Measurements from ENCODE around the gene FOXP1. TPM values are rescaled to one million over a fixed set of nuclear protein-coding genes. Genes with fewer than 3 reads are reported as not detected.

Gene FOXP1
- total and polyA plus RNA-seq, 4 donors = 4.9 to 35.4 (median 32.0) TPM

- no peaks in the 10 kb centered on the region for H3K4me1 ChIP-seq (ENCODE audit: control insufficient read depth in 4 of 4, insufficient read depth in 4 of 4, low read length in 3 of 4)
- 90% methylated on average over 2 of the region's 2 CpGs for WGBS
- no peak overlapping the region for H3K27ac ChIP-seq (ENCODE audit: low read depth in 1 of 2, low read length in 2 of 2)
- no peaks in the 10 kb centered on the region for H3K27me3 ChIP-seq (ENCODE audit: control insufficient read depth in 4 of 4, insufficient read depth in 4 of 4, low read length in 3 of 4)
- no peak overlapping the region for H3K9ac ChIP-seq (ENCODE audit: low read depth in 1 of 2, low read length in 2 of 2)
- no peaks in the 10 kb centered on the region for H3K9me3 ChIP-seq (ENCODE audit: control insufficient read depth in 4 of 4, low read length in 3 of 4)
- DNase-seq (ENCODE audit: low spot score) = no peak
- peaks cover 7 to 31% (median 21%) of the 10 kb centered on the region in 4 donors for H3K36me3 ChIP-seq (ENCODE audit: control insufficient read depth in 4 of 4, insufficient read depth in 3 of 4, low read depth in 1 of 4, low read length in 3 of 4)
- TF ChIP-seq NR2F2 (IDR thresholded peaks at IDR 0.05) (no peak), HNF4G (IDR thresholded peaks at IDR 0.05) (no peak), JUND (IDR thresholded peaks at IDR 0.05) (no peak), FOXA1 (IDR thresholded peaks at IDR 0.05) (no peak), TAF1 (conservative IDR thresholded peaks at IDR 0.05) (no peak), ATF3 (IDR thresholded peaks at IDR 0.05) (no peak)
- H3K4me3 ChIP-seq (ENCODE audit: low read depth in 1 of 3, low read length in 3 of 3) = no peak overlapping the region
Observed at GRCh38 chr3:70990185-70990584, 593.3 kb downstream of the FOXP1 start.

GRCh38 chr3:70989174-70989573, 594.4 kb downstream of the FOXP1 start:
- 73% methylated on average over 3 of the region's 3 CpGs for WGBS
- Histone ChIP-seq H3K4me1 (ENCODE audit: control insufficient read depth in 4 of 4, insufficient read depth in 4 of 4, low read length in 3 of 4) (no peaks in the 10 kb centered on the region), H3K36me3 (ENCODE audit: control insufficient read depth in 4 of 4, insufficient read depth in 3 of 4, low read depth in 1 of 4, low read length in 3 of 4) (peaks cover 7 to 35% (median 28%) of the 10 kb centered on the region in 4 donors), H3K27ac (ENCODE audit: low read depth in 1 of 2, low read length in 2 of 2) (no peak overlapping the region), H3K9me3 (ENCODE audit: control insufficient read depth in 4 of 4, low read length in 3 of 4) (no peaks in the 10 kb centered on the region), H3K27me3 (ENCODE audit: control insufficient read depth in 4 of 4, insufficient read depth in 4 of 4, low read length in 3 of 4) (no peaks in the 10 kb centered on the region), H3K9ac (ENCODE audit: low read depth in 1 of 2, low read length in 2 of 2) (no peak overlapping the region), H3K4me3 (ENCODE audit: low read depth in 1 of 3, low read length in 3 of 3) (no peak overlapping the region)
- peak in 1 of 2 donors; percentile 14 for TF ChIP-seq JUND (IDR thresholded peaks at IDR 0.05)
- TF ChIP-seq ZBTB33 (IDR thresholded peaks at IDR 0.05) = no peak
- no peak for DNase-seq (ENCODE audit: low spot score)

- H3K9me3 ChIP-seq (ENCODE audit: control insufficient read depth in 4 of 4, low read length in 3 of 4) = no peaks in the 10 kb centered on the region
- no peak overlapping the region for H3K4me3 ChIP-seq (ENCODE audit: low read depth in 1 of 3, low read length in 3 of 3)
- peaks cover 7 to 33% (median 28%) of the 10 kb centered on the region in 4 donors for H3K36me3 ChIP-seq (ENCODE audit: control insufficient read depth in 4 of 4, insufficient read depth in 3 of 4, low read depth in 1 of 4, low read length in 3 of 4)
- H3K27ac ChIP-seq (ENCODE audit: low read depth in 1 of 2, low read length in 2 of 2) = no peak overlapping the region
- WGBS = 96% methylated on average over 4 of the region's 4 CpGs
- no peak overlapping the region for H3K9ac ChIP-seq (ENCODE audit: low read depth in 1 of 2, low read length in 2 of 2)
- no peaks in the 10 kb centered on the region for H3K4me1 ChIP-seq (ENCODE audit: control insufficient read depth in 4 of 4, insufficient read depth in 4 of 4, low read length in 3 of 4)
- no peak for DNase-seq (ENCODE audit: low spot score)
- no peaks in the 10 kb centered on the region for H3K27me3 ChIP-seq (ENCODE audit: control insufficient read depth in 4 of 4, insufficient read depth in 4 of 4, low read length in 3 of 4)
- TF ChIP-seq RAD21 (IDR thresholded peaks at IDR 0.05) (no peak), FOXA1 (IDR thresholded peaks at IDR 0.05) (no peak), NR2F2 (IDR thresholded peaks at IDR 0.05) (no peak), SP1 (IDR thresholded peaks at IDR 0.05) (no peak), HNF4A (conservative IDR thresholded peaks at IDR 0.05) (no peak), EGR1 (IDR thresholded peaks at IDR 0.05; ENCODE audit: low read depth in 2 of 2) (no peak), ZBTB33 (IDR thresholded peaks at IDR 0.05) (no peak), CTCF (IDR thresholded peaks at IDR 0.05; ENCODE audit: low read depth, low read length, missing input control) (no peak), REST (IDR thresholded peaks at IDR 0.05) (no peak), GABPA (IDR thresholded peaks at IDR 0.05 in 1 of 2, conservative IDR thresholded peaks at IDR 0.05 in 1 of 2) (no peak), HNF4G (IDR thresholded peaks at IDR 0.05) (no peak), JUND (IDR thresholded peaks at IDR 0.05) (no peak), FOXA2 (IDR thresholded peaks at IDR 0.05) (no peak), TAF1 (conservative IDR thresholded peaks at IDR 0.05) (no peak), YY1 (IDR thresholded peaks at IDR 0.05) (no peak), MAX (IDR thresholded peaks at IDR 0.05) (no peak), ATF3 (IDR thresholded peaks at IDR 0.05) (no peak)
Observed at GRCh38 chr3:70988111-70988510, 595.4 kb downstream of the FOXP1 start.
